ENCODE measurements around the gene ACSF2.

The ACSF2 gene

DNA sequence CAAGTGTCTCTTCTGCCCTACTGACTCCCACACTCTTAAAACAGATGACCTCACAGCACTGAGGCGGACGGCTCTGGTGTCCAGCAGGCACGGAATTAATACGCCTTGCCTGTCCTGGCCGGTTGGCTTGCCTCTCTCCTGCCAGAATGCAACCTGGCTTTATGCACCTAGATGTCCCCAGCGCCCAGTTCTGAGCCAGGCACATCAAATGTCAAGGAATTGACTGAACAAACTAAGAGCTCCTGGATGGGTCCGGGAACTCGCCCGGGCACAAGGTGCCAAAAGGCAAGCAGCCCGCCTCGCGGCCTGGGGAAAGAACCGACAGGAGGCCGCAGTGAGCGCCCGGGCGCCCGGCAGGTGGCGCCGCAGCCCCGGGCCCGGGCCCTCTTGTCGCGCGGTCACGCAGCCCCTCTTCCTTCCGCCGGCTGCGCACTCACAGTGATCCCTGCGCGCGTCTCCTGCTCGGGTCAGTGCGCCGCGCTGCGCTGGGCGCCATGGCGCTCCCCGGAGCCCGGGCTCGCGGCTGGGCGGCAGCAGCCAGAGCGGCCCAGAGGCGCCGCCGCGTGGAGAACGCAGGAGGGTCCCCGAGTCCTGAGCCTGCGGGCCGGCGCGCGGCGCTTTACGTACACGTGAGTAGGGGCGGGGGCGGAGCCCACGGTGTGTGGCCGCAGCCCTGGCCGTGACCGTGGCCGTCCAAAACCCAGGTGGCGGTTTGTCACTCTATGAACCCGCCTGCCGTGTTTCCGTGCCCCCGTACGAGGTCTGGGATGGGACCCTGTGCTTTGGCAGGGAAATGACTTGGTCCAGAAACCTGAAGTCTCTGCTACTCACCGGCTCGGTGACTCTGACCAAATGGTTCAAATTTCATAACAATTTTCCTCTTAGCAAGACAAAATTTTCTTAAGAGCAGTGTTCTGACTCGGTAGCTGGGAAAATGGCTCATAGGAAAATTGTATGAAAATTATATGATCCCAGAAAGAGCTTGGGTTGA, 52.7 kb downstream of the ACSF2 start, which contains the start of gene RSAD1:
Gene RSAD1, plus strand, starts transcription at position 470 of the 991 bp plus-strand sequence. Its CDS starts 25 bp downstream, at position 495.
- TF ChIP-seq, protein P1, sequence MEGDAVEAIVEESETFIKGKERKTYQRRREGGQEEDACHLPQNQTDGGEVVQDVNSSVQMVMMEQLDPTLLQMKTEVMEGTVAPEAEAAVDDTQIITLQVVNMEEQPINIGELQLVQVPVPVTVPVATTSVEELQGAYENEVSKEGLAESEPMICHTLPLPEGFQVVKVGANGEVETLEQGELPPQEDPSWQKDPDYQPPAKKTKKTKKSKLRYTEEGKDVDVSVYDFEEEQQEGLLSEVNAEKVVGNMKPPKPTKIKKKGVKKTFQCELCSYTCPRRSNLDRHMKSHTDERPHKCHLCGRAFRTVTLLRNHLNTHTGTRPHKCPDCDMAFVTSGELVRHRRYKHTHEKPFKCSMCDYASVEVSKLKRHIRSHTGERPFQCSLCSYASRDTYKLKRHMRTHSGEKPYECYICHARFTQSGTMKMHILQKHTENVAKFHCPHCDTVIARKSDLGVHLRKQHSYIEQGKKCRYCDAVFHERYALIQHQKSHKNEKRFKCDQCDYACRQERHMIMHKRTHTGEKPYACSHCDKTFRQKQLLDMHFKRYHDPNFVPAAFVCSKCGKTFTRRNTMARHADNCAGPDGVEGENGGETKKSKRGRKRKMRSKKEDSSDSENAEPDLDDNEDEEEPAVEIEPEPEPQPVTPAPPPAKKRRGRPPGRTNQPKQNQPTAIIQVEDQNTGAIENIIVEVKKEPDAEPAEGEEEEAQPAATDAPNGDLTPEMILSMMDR (IDR thresholded peaks at IDR 0.05; ENCODE audit: borderline replicate concordance, extremely low read depth, low read length, poor library complexity, severe bottlenecking) = peak; percentile 82
- no peak for TF ChIP-seq EZH2 (IDR thresholded peaks at IDR 0.05; ENCODE audit: borderline replicate concordance, low read depth, low read length, severe bottlenecking)
- H4K20me1 ChIP-seq (ENCODE audit: insufficient read depth, low read length) = peaks cover 17% of the 10 kb centered on the region; the same call in 1 of the 2 replicates
- peaks cover 42% of the 10 kb centered on the region for H3K36me3 ChIP-seq (ENCODE audit: insufficient read depth, low read length)
- H3K9ac ChIP-seq (ENCODE audit: low read depth, low read length) = peak within 1 kb of the TSS; percentile 72
- DNase-seq = peak; percentile 88
- peak within 1 kb of the TSS; percentile 93 for H2AFZ ChIP-seq (ENCODE audit: low read depth, low read length)
- no peaks in the 10 kb centered on the region for H3K9me3 ChIP-seq (ENCODE audit: insufficient read depth, low read length, severe bottlenecking)
- peak within 1 kb of the TSS; percentile 84 for H3K27ac ChIP-seq (ENCODE audit: low read length)
- peak within 1 kb of the TSS; percentile 83 for H3K4me2 ChIP-seq (ENCODE audit: insufficient read depth, low read length)
- H3K27me3 ChIP-seq (ENCODE audit: insufficient read depth, low read length, poor library complexity) = no peaks in the 10 kb centered on the region
- H3K4me3 ChIP-seq (ENCODE audit: low read depth in 1 of 2, low read length in 2 of 2) = peak within 1 kb of the TSS; percentile 66 to 70
- ATAC-seq (ENCODE audit: insufficient read depth, low read depth) = peak; percentile 91
- H3K4me1 ChIP-seq (ENCODE audit: insufficient read depth, low read length) = peaks cover 29% of the 10 kb centered on the region
- H3K79me2 ChIP-seq (ENCODE audit: insufficient read depth, low read length) = peaks cover 38% of the 10 kb centered on the region

DNA sequence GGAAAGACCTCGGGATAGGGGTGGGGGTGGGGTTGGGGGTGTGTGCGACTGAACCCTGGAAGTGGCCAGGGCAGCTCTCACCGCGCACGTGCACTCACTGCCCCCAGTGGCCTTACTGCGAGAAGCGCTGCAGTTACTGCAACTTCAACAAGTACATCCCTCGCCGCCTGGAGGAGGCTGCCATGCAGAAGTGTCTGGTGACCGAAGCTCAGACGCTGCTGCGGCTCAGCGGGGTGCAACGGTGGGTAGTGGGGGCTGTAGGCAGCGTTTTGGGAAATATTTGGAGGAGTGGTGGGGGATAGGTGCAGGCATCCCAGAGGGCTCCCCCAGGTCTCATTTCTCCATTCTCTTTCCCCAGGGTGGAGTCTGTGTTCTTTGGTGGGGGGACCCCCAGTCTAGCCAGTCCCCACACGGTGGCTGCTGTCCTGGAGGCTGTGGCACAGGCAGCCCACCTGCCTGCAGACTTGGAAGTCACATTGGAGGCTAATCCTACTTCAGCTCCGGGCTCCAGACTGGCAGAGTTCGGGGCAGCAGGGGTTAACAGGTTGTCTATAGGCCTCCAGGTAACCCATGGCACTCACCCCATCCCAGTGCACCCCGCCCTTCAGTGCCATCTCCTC, 53.6 kb downstream of the ACSF2 start:
- Histone ChIP-seq H4K20me1 (ENCODE audit: insufficient read depth, low read length) (peaks cover 17% of the 10 kb centered on the region; the same call in 1 of the 2 replicates), H3K4me2 (ENCODE audit: insufficient read depth, low read length) (peak overlapping the region; percentile 83), H3K27me3 (ENCODE audit: insufficient read depth, low read length, poor library complexity) (no peaks in the 10 kb centered on the region), H3K79me2 (ENCODE audit: insufficient read depth, low read length) (peaks cover 38% of the 10 kb centered on the region), H3K9me3 (ENCODE audit: insufficient read depth, low read length, severe bottlenecking) (no peaks in the 10 kb centered on the region), H3K27ac (ENCODE audit: low read length) (peak overlapping the region; percentile 53), H3K4me3 (ENCODE audit: low read depth in 1 of 2, low read length in 2 of 2) (peak overlapping the region; percentile 66 to 70; a peak in 3 of 4 replicates), H3K4me1 (ENCODE audit: insufficient read depth, low read length) (peaks cover 29% of the 10 kb centered on the region), H2AFZ (ENCODE audit: low read depth, low read length) (peak overlapping the region; percentile 93), H3K9ac (ENCODE audit: low read depth, low read length) (peak overlapping the region; percentile 72), H3K36me3 (ENCODE audit: insufficient read depth, low read length) (peaks cover 47% of the 10 kb centered on the region)
- TF ChIP-seq EZH2 (IDR thresholded peaks at IDR 0.05; ENCODE audit: borderline replicate concordance, low read depth, low read length, severe bottlenecking) = no peak
- TF ChIP-seq, protein P1 (IDR thresholded peaks at IDR 0.05; ENCODE audit: borderline replicate concordance, extremely low read depth, low read length, poor library complexity, severe bottlenecking) = peak; percentile 70
- ATAC-seq (ENCODE audit: insufficient read depth, low read depth) = peak; percentile 67
- peak; percentile 79 for DNase-seq

DNA sequence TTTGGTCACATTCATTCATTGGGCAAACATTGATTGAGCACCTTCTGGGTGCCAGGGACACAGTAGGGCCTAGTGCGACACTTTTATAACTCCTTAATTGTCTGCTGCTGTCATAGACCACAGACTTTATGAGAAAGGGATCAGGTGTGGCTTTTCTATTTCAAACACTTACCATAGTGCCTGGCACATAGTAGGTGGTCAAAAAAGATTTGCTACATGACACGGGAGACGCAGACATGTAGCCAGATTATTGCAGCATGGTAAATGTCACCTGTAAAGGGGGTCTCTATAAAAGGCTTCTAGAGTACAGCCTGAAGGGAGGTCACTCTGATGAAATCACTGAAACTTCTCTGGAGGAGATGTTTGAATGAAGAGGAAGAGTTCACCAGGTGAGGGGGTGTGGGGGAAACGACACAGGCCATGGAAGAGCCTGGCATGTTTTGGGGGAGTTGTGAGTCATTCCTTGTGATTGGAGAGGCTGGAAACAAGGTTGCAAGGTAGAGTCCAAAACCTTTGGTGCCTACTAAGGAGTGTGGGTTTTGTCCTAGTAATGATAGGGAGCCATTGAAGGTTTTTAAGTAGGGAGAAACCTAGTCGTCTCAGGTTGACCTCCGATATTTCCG, 54.2 kb downstream of the ACSF2 start:
- Histone ChIP-seq H3K27ac (ENCODE audit: low read length) (peak overlapping the region; percentile 34), H3K27me3 (ENCODE audit: insufficient read depth, low read length, poor library complexity) (no peaks in the 10 kb centered on the region), H3K4me2 (ENCODE audit: insufficient read depth, low read length) (peak overlapping the region; percentile 83), H3K9me3 (ENCODE audit: insufficient read depth, low read length, severe bottlenecking) (no peaks in the 10 kb centered on the region), H3K36me3 (ENCODE audit: insufficient read depth, low read length) (peaks cover 53% of the 10 kb centered on the region), H2AFZ (ENCODE audit: low read depth, low read length) (no peak overlapping the region), H3K4me1 (ENCODE audit: insufficient read depth, low read length) (peaks cover 29% of the 10 kb centered on the region), H3K79me2 (ENCODE audit: insufficient read depth, low read length) (peaks cover 38% of the 10 kb centered on the region), H4K20me1 (ENCODE audit: insufficient read depth, low read length) (peaks cover 17% of the 10 kb centered on the region; the same call in 1 of the 2 replicates), H3K4me3 (ENCODE audit: low read depth in 1 of 2, low read length in 2 of 2) (peak overlapping the region; percentile 66 to 70; a peak in 3 of 4 replicates), H3K9ac (ENCODE audit: low read depth, low read length) (peak overlapping the region; percentile 72)
- no peak for DNase-seq
- TF ChIP-seq, protein P1 (IDR thresholded peaks at IDR 0.05; ENCODE audit: borderline replicate concordance, extremely low read depth, low read length, poor library complexity, severe bottlenecking) = no peak
- no peak for TF ChIP-seq EZH2 (IDR thresholded peaks at IDR 0.05; ENCODE audit: borderline replicate concordance, low read depth, low read length, severe bottlenecking)
- no peak for ATAC-seq (ENCODE audit: insufficient read depth, low read depth)
